Rectal smooth muscle tissue (tissue), 1 donor: ENCODE data around the gene TEX2.
"Not testable (repeated sequence)": the region's sequence is repeated elsewhere in the genome, so short reads cannot be mapped to it uniquely, and the experiment has no call there.

Experiments used
- H3K27ac ChIP-seq: one replicate; pipeline ENCODE4 v1.7.0; 2013; ENCODE audit warnings: low read depth, low read length, inconsistent platforms
- H3K27me3 ChIP-seq: one replicate; pipeline ENCODE4 v1.7.0; 2013; ENCODE audit warnings: low read length; ENCODE audit not compliant: control insufficient read depth, insufficient read depth
- H3K36me3 ChIP-seq: one replicate; pipeline ENCODE4 v1.7.0; 2013; ENCODE audit warnings: low read length; ENCODE audit not compliant: control insufficient read depth, insufficient read depth
- H3K4me1 ChIP-seq: one replicate; pipeline ENCODE4 v1.7.0; 2013; ENCODE audit warnings: low read length; ENCODE audit not compliant: control insufficient read depth, insufficient read depth
- H3K4me3 ChIP-seq: one replicate; pipeline ENCODE4 v1.7.0; 2013; ENCODE audit warnings: low read length
- H3K9ac ChIP-seq: one replicate; pipeline ENCODE4 v1.7.0; 2013; ENCODE audit warnings: low read length

The TEX2 gene

DNA sequence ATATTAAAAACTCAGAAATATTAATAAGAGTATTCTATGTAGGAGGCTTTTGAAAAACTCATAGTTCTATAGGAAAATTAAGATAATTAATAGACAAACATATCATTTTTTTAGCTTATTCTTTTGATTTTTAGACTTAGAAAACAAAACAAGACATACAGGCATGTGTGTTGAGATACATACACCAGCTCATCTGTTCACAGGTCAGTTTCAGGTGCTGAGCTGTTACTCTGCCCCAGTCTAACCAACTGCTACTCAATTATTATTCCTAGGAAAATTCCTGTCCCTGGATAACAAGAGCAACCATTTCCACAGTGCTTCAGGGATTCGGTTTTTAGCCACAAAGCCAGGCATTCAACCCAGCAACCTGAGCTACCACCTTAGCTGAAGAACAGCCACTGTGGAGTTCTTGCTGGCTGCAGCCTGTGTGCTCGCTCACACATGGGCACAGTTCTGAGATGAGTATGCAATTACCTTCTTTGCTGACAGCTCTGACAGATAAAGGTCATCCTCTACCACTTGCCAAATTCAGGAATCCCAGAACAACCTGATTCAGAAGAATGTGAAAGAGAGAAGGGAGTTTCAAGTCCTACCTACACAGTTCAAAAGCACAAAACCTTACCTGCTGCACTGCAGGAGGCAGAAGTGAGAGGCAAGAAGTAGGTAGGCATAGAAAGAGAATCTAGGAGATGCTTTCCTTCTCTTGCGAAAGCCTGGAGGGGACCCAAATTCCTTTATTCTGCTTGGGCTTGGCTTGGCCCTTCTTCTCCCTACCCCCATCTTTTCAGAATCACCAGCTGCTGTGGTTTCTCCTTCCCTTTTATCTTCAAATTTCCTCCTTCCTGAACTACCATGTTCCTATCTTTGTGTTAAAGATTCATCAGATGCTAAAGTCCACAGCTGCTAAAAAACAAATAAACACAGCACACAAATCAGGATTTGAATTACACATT, 62.7 kb downstream of the TEX2 start:
- Histone ChIP-seq H3K27me3 (no peaks in the 10 kb centered on the region), H3K27ac (no peak overlapping the region), H3K9ac (no peak overlapping the region), H3K4me3 (no peak overlapping the region), H3K4me1 (no peaks in the 10 kb centered on the region), H3K36me3 (no peaks in the 10 kb centered on the region)

DNA sequence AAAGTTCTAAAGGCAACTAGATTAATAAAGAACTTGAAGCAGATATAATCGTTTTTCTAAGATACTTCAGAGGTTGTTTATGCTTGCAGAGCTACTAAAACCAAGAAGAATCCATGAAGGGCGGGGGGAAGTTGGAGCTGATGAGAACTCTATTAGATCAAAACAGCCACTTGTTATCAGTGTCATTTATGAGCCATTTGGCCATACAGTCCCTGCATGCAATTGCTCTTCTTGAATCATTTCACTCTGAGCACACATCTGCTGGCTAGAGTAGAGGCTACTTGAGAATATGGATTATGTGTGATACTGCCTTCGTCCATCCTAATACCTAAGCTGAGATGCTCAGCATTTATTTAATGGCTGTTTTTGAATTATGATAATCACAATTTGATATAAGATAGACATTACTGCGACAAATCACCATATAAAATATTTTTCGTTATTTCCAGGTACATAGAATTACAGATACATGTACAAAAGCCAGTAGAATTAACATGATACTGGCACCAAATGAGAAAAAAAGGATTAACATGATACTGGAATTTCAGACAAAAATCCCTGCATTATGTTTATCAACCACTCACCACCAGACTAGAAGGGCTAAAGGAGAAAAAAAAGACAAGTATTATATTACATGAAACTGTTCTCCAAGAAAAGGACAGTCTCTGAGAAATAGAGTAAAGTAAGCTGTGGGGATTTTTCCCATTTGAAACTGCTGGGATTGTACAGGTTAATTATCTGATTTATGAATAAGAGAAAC, 64.5 kb downstream of the TEX2 start:
- Histone ChIP-seq H3K36me3 (no peaks in the 10 kb centered on the region), H3K27me3 (no peaks in the 10 kb centered on the region), H3K4me1 (no peaks in the 10 kb centered on the region), H3K9ac (no peak overlapping the region), H3K27ac (no peak overlapping the region), H3K4me3 (no peak overlapping the region)

DNA sequence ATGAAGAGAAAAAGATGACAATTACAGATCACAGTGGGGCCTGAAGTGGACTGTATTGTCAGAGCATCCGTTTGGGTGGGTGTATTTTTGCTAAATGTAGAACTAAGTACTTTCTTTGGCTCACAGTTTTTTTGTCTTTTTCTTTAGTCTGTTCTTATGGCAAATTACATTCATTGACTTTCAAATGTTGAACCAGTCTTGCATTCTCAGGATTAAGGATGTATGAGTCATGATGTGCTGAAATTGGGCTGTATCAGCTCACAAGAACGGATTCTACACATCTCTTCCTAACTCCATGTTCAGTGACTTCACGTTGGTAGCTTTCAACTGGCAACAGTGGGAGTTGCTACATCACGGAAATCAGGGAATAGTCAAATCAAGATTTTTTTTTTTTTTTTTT, 66.5 kb downstream of the TEX2 start:
- no peaks in the 10 kb centered on the region for H3K27me3 ChIP-seq
- H3K4me1 ChIP-seq, result no peaks in the 10 kb centered on the region
- no peak overlapping the region for H3K9ac ChIP-seq
- no peaks in the 10 kb centered on the region for H3K36me3 ChIP-seq
- H3K4me3 ChIP-seq, result no peak overlapping the region
- no peak overlapping the region for H3K27ac ChIP-seq

DNA sequence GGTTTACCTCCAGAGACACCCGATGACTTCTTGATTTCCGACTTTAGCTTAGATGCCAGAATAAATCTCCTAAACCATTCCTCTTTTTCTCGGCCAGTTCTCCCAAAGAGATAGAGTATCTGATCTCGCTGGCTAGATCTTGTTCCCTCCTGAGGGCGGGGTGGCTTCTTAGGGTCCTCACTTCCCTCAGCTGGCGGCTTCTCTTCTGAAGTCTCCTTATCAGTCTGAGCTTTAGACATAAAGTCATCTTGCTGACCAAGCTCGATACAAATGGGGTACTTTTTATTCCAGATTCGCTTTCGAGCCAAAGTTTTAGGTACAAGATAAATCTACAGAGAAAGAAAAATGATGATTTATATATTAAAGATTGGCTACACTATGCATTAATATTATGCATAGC, 69.5 kb downstream of the TEX2 start:
- Histone ChIP-seq H3K27ac (no peak overlapping the region), H3K27me3 (no peaks in the 10 kb centered on the region), H3K36me3 (no peaks in the 10 kb centered on the region), H3K4me3 (no peak overlapping the region), H3K9ac (no peak overlapping the region), H3K4me1 (no peaks in the 10 kb centered on the region)

DNA sequence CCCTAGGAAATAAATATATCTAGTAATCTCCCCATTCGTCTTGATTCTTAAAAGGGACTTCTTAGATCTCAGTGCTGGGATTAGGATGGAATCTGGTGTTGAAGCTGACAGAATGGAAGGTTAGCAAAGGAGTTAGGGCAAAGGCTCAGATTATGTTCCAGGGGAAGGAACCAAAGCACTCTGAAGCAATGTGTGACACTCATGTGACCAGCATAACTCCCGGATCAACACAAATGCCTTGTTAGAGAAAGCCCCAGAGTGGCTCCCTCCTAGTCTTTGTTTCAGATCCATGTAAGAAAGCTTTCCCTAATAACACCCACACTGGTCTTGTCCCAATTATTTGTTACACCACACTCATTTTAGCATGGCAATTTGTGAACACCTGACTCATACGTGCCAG, 70.5 kb downstream of the TEX2 start:
- Histone ChIP-seq H3K27ac (no peak overlapping the region), H3K27me3 (no peaks in the 10 kb centered on the region), H3K4me3 (no peak overlapping the region), H3K4me1 (no peaks in the 10 kb centered on the region), H3K9ac (no peak overlapping the region), H3K36me3 (peaks cover under 1% of the 10 kb centered on the region)

DNA sequence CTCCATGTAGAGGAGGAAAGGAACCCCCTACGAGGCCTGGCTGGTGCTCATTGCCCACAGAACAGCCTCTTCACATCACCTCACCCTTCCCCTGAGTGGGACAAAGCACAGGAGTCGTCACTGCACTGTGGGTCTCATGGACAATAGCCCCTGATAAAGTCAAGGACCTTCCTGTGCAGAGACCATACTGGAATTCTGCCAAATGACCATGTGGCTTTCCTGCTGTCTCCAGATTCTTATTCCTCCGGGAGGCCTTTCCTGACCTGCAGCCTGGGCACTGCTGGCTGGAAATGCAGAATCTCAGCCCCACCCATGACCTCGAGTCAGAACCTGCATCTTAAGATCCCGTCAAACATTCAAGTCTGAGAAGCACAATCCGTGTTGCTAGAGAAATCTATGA, 72.6 kb downstream of the TEX2 start:
- Histone ChIP-seq H3K36me3 (peaks cover 5% of the 10 kb centered on the region), H3K27me3 (no peaks in the 10 kb centered on the region), H3K4me1 (no peaks in the 10 kb centered on the region), H3K9ac (no peak overlapping the region), H3K4me3 (no peak overlapping the region), H3K27ac (no peak overlapping the region)

DNA sequence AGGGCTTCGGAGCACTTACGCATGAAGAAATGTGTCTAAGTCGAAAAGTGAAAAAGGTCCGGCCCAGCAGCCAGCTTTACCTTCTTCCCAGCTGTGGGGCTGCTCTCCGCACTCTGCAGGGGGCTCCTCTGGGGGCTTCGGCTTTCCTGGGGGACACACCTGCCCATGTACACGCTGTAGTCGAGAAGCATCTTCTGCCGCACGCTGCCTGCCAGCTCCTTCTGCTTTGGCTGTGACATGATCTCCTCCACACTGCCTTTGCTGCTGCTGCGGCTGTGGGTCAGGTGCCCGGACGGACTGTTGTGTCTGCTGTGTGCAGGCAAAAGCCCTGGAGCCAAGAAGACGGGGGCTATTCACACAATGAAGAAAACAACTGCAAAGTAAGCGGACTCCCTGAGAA, 75.0 kb downstream of the TEX2 start:
- Histone ChIP-seq H3K27ac (no peak overlapping the region), H3K9ac (no peak overlapping the region), H3K36me3 (peaks cover 5% of the 10 kb centered on the region), H3K4me3 (no peak overlapping the region), H3K27me3 (no peaks in the 10 kb centered on the region), H3K4me1 (no peaks in the 10 kb centered on the region)

DNA sequence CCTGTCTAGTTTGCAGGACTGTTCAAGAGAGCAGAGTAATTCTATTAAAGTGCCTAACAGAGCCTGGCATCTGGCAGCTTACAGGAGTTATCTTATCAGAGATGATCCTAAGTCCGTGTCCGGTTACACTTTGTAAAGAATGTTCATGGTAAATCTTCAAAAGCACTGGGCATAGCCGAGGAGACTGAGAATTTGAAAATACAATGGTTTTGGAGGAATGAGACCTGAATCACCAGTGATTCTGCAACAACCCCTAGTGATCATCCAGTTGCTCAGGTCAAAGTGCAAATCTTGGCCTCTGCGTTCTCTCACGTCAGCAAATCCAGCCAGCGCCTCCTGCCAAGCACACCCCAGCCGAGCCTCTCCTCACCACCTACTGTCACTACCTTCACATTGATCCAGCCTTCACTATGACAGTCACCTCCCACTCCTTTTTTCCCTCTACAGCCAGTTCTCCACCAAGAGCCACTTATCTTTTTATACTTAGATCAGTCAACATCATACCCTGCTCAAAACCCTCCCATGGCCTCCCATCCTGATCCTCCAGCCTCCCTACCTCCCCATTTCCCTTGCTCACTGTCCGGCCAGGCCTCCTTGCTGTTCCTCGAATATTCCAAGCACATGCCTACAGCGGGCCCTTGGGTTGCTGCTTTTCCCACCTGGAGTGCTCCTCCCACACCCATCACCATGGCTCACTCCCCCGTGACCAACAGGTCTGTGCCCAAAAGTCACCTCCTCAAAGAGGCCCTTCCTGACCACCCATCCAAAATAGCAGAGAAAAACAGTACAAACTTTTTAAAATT, 75.8 kb downstream of the TEX2 start:
- no peak overlapping the region for H3K27ac ChIP-seq
- peaks cover 5% of the 10 kb centered on the region for H3K36me3 ChIP-seq
- no peak overlapping the region for H3K9ac ChIP-seq
- no peaks in the 10 kb centered on the region for H3K4me1 ChIP-seq
- no peak overlapping the region for H3K4me3 ChIP-seq
- no peaks in the 10 kb centered on the region for H3K27me3 ChIP-seq

DNA sequence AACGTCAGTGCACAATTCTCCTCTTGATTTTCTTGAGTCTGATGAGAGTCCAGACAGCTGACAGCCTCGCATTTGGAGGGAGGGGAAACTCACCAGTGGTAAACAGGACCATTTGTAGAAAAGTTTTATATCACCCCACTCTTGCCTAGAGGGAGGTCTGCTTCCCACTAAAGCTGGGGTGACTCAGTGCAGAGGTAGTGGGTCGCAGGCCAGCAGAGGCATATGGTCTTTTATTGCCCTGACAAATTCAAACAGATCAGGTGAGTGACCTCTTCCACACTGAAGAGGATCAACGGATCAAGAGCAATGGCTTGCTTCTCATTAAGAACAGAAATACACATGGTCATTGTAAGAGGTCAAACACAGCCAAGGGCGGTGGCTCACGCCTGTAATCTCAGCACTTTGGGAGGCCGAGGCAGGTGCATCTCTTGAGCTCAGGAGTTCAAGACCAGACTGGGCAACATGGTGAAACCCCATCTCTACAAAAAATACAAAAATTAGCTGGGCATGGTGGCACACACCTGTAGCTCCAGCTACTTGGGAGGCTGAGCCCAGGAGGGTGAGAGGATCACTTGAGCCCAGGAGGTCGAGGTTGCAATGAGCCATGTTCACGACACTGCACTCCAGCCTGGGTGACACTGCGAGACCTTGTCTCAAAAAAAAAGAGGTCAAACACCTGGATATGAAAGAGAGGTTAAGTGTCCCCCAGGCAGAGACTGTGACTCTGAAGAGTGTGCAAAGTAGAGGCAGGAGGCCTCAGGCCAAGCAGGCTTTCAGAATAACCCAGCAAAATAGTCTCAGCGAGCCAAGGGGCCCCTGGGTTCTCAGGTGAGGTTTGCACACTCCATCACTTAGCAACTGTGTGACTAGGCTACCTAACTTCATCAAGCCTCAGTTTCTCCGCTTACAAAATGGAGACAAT, 76.6 kb downstream of the TEX2 start:
- Histone ChIP-seq H3K4me3 (no peak overlapping the region), H3K36me3 (peaks cover 5% of the 10 kb centered on the region), H3K27me3 (no peaks in the 10 kb centered on the region), H3K4me1 (no peaks in the 10 kb centered on the region), H3K27ac (no peak overlapping the region), H3K9ac (no peak overlapping the region)

DNA sequence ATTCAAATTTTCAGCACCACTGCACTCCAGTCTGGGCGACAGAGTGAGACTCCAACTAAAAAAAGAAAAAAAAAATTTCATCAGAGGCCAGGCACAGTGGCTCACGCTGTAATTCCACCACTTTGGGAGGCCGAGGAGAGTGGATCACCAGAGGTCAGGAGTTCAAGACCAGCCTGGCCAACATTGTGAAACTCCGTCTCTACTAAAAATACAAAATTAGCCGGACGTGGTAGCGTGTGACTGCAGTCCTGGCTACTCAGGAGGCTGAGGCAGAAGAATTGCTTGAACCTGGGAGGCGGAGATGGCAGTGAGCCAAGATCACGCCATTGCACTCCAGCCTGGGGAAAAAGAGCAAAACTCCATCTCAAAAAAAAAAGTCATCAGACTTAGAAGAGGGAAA, 77.5 kb downstream of the TEX2 start:
- H3K27me3 ChIP-seq, H3K4me3 ChIP-seq, H3K36me3 ChIP-seq, H3K27ac ChIP-seq, H3K4me1 ChIP-seq, H3K9ac ChIP-seq: not testable (repeated sequence)

DNA sequence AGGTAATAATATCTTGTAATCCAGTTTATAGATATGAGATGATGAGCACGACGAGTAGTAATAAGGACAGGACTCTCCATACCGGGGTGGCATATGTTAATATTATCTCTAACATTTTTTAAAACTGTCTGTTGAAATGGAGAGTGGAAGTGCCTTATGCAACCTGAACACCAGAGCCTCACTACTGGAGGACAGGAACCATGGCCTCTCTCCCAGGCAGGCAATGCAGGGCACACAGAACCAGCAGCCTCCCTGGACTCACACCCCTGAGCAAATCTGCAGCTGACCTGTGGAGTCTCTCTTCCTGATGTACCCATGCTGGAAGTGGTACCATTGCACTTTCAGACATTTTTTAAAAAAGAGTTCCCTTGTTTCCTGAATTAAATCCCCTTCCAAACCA, 78.0 kb downstream of the TEX2 start:
- Histone ChIP-seq H3K9ac (no peak overlapping the region), H3K27ac (no peak overlapping the region), H3K4me3 (no peak overlapping the region), H3K36me3 (peaks cover 5% of the 10 kb centered on the region), H3K4me1 (no peaks in the 10 kb centered on the region), H3K27me3 (no peaks in the 10 kb centered on the region)
